Hepatocyte (in vitro differentiated cells): ENCODE data around the gene DNM3. TPM values are rescaled to one million over a fixed set of nuclear protein-coding genes. Genes with fewer than 3 reads are reported as not detected.
A peak's percentile ranks its signal among the peaks of the same experiment; 100 is the strongest.
"Not testable (repeated sequence)": the region's sequence is repeated elsewhere in the genome, so short reads cannot be mapped to it uniquely, and the experiment has no call there.

ENCODE experiments used
- DNase-seq: peaks from one replicate; pipeline ENCODE4 v3.0.0-alpha.2; 2016; ENCODE audit warnings: low spot score
- H2AFZ ChIP-seq: fragments of 200-600 bp; sonication (generic); 2 replicates; pipeline ENCODE4 v1.6.0; 2016; ENCODE audit warnings: antibody characterized with exemption, mild to moderate bottlenecking
- H3K27ac ChIP-seq: fragments of 200-600 bp; sonication (generic); 2 replicates; pipeline ENCODE4 v1.5.1; 2016; ENCODE audit warnings: mild to moderate bottlenecking
- H3K27me3 ChIP-seq: fragments of 200-600 bp; sonication (generic); 2 replicates; pipeline ENCODE4 v1.6.1; 2016
- H3K36me3 ChIP-seq: fragments of 200-600 bp; sonication (generic); replicated peaks from 2 replicates; pipeline ENCODE4 v1.5.1; 2016; ENCODE audit warnings: low read depth; ENCODE audit not compliant: insufficient read depth
- H3K4me1 ChIP-seq: fragments of 200-600 bp; sonication (generic); 2 replicates; pipeline ENCODE4 v1.5.1; 2016; ENCODE audit warnings: mild to moderate bottlenecking, moderate library complexity; ENCODE audit not compliant: insufficient read depth
- H3K4me2 ChIP-seq: fragments of 200-600 bp; sonication (generic); 2 replicates; pipeline ENCODE4 v1.6.0; 2016
- H3K4me3 ChIP-seq: fragments of 200-600 bp; sonication (generic); 2 replicates; pipeline ENCODE4 v1.5.1; 2016; ENCODE audit warnings: mild to moderate bottlenecking
- H3K79me2 ChIP-seq: fragments of 200-600 bp; sonication (generic); 2 replicates; pipeline ENCODE4 v1.6.0; 2017; ENCODE audit warnings: mild to moderate bottlenecking
- H3K9me2 ChIP-seq: fragments of 200-600 bp; sonication (generic); replicated peaks from 2 replicates; pipeline ENCODE4 v1.6.0; 2017; ENCODE audit warnings: mild to moderate bottlenecking; ENCODE audit not compliant: insufficient read depth
- H3K9me3 ChIP-seq: fragments of 200-600 bp; sonication (generic); 2 replicates; pipeline ENCODE4 v1.5.1; 2016; ENCODE audit warnings: low read depth, mild to moderate bottlenecking
- H4K20me1 ChIP-seq: fragments of 200-600 bp; sonication (generic); 2 replicates; pipeline ENCODE4 v1.6.0; 2016; ENCODE audit warnings: mild to moderate bottlenecking; ENCODE audit not compliant: insufficient read depth, poor library complexity, severe bottlenecking
- EZH2 ChIP-seq: fragments of 200-600 bp; sonication (generic); IDR thresholded peaks from 2 replicates; pipeline ENCODE4 v1.6.1; 2016; ENCODE audit warnings: antibody characterized with exemption, mild to moderate bottlenecking, borderline replicate concordance
- EZH2phosphoT487 ChIP-seq: fragments of 200-600 bp; sonication (generic); IDR thresholded peaks from one replicate; pipeline ENCODE4 v1.6.1; 2018; ENCODE audit warnings: antibody characterized with exemption, mild to moderate bottlenecking, low read depth, moderate library complexity; ENCODE audit not compliant: unreplicated experiment, severe bottlenecking
- WGBS: methylation state at CpG from one replicate; pipeline ENCODE4 v1.1.6; 2016; ENCODE audit warnings: low lambda C conversion rate; ENCODE audit errors: missing lambda C conversion rate; 5-methylcytosine and 5-hydroxymethylcytosine counted together
- polyA plus RNA-seq: library from polyadenylated mRNA; unstranded; fragments of >200 nt; fragmentation: Nextera tagmentation; extraction: Ambion mirVana; gene quantifications from 2 replicates; pipeline ENCODE4 v1.2.1, GENCODE V29; 2016
- total RNA-seq: library from RNA; depleted of rRNA; stranded (reverse); fragments of >200 nt; gene quantifications from 2 replicates; pipeline ENCODE4 v1.2.3, GENCODE V29; 2014
- TF ChIP-seq, protein P1 (sequence below): fragments of 200-600 bp; sonication (generic); IDR thresholded peaks from 2 replicates; pipeline ENCODE4 v1.5.1; 2016; ENCODE audit warnings: antibody characterized with exemption, mild to moderate bottlenecking; ENCODE audit not compliant: poor library complexity

Gene DNM3
- total and polyA plus RNA-seq, 2 experiments from 2014 or later = 1.5 TPM; not detected in 1

DNA sequence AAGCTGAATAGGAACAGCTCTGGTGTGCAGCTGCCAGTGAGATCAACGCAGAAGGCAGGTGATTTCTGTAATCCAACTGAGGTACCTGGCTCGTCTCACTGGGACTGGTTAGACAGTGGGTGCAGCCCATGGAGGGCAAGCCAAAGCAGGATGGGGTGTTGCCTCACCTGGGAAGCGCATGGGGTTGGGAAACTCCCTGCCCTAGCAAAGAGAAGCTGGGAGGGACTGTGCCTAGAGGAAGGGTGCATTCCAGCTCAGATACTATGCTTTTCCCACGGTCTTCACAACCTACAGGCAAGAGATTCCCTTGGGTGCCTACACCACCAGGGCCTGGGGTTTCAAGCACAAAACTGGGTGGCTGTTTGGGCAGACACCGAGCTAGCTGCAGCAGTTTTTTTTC is 183.2 kb downstream of the DNM3 start:
- Histone ChIP-seq H3K9me2 (no peaks in the 10 kb centered on the region), H4K20me1 (no peaks in the 10 kb centered on the region), H3K4me2 (no peak overlapping the region), H3K36me3 (no peaks in the 10 kb centered on the region), H3K4me1 (no peaks in the 10 kb centered on the region), H3K9me3 (no peaks in the 10 kb centered on the region), H3K4me3 (no peak overlapping the region), H3K27me3 (no peaks in the 10 kb centered on the region), H3K79me2 (no peaks in the 10 kb centered on the region), H3K27ac (no peak overlapping the region), H2AFZ (no peak overlapping the region)
- 93% methylated on average over 5 of the region's 5 CpGs for WGBS
- TF ChIP-seq EZH2phosphoT487 (no peak), EZH2 (no peak)
- TF ChIP-seq, protein P1, sequence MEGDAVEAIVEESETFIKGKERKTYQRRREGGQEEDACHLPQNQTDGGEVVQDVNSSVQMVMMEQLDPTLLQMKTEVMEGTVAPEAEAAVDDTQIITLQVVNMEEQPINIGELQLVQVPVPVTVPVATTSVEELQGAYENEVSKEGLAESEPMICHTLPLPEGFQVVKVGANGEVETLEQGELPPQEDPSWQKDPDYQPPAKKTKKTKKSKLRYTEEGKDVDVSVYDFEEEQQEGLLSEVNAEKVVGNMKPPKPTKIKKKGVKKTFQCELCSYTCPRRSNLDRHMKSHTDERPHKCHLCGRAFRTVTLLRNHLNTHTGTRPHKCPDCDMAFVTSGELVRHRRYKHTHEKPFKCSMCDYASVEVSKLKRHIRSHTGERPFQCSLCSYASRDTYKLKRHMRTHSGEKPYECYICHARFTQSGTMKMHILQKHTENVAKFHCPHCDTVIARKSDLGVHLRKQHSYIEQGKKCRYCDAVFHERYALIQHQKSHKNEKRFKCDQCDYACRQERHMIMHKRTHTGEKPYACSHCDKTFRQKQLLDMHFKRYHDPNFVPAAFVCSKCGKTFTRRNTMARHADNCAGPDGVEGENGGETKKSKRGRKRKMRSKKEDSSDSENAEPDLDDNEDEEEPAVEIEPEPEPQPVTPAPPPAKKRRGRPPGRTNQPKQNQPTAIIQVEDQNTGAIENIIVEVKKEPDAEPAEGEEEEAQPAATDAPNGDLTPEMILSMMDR = no peak
- DNase-seq = no peak

DNA sequence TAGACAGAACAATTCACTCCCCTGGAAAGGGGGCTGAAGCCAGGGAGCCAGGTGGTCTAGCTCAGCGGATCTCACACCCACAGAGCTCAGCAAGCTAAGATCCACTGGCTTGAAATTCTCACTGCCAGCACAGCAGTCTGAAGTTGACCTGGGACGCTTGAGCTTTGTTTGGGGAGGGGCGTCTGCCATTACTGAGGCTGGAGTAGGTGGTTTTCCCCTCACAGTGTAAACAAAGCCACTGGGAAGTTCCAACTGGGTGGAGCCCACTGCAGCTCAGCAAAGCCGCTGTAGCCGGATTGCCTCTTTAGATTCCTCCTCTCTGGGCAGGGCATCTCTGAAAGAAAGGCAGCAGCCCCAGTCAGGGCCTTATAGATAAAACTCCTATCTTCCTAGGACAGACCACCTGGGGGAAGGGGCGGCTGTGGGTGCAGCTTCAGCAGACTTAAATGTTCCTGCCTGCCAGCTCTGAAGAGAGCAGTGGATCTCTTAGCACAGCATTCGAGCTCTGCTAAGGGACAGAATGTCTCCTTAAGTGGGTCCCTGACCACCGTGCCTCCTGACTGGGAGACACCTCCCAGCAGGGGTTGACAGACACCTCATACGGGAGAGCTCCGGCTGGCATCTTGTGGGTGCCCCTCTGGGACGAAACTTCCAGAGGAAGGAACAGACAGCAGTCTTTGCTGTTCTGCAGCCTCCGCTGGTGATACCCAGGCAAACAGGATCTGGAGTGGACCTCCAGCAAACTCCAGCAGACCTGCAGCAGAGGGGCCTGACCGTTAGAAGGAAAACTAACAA is 183.8 kb downstream of the DNM3 start:
- peak; percentile 26 for DNase-seq

DNA sequence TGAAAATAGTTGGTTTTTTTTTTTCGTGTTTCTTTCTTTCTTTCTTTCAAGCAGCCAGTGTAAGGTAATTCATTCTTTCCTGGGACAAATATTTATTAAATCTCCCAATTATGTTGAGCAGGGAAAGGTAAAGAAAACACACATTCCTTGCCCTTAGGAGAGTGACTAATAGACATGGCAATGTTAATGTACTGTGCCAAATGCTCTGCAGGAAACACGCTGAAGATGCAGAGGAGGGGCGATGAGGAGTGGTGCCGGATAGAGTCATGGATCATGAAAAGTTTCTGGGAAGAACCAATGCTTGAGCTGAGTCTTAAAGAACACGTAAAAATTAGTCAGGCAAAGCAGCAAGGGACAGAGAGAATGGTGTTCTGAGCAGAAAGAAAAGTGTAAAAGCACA is 199.2 kb downstream of the DNM3 start:
- WGBS = 83% methylated on average over 5 of the region's 5 CpGs
- H3K9me3 ChIP-seq = no peaks in the 10 kb centered on the region
- no peak overlapping the region for H3K27ac ChIP-seq
- no peaks in the 10 kb centered on the region for H3K4me1 ChIP-seq
- H2AFZ ChIP-seq = no peak overlapping the region
- H3K36me3 ChIP-seq = no peaks in the 10 kb centered on the region
- no peak for DNase-seq
- TF ChIP-seq EZH2phosphoT487 = no peak
- no peak for TF ChIP-seq EZH2
- TF ChIP-seq, protein P1 = no peak
- H3K4me3 ChIP-seq = no peak overlapping the region
- no peaks in the 10 kb centered on the region for H4K20me1 ChIP-seq
- no peak overlapping the region for H3K4me2 ChIP-seq
- no peaks in the 10 kb centered on the region for H3K79me2 ChIP-seq
- H3K27me3 ChIP-seq = no peaks in the 10 kb centered on the region
- no peaks in the 10 kb centered on the region for H3K9me2 ChIP-seq

More for the DNA sequence above, 183.8 kb downstream of the DNM3 start:
- WGBS = 66% methylated on average over 13 of the region's 13 CpGs
- not testable (repeated sequence) for H3K36me3 ChIP-seq, H3K4me1 ChIP-seq, H3K4me3 ChIP-seq, H3K4me2 ChIP-seq, H2AFZ ChIP-seq, H4K20me1 ChIP-seq, H3K27ac ChIP-seq, H3K27me3 ChIP-seq, H3K79me2 ChIP-seq, H3K9me3 ChIP-seq, H3K9me2 ChIP-seq

GRCh38 chr1:172041102-172041501 is 199.8 kb downstream of the DNM3 start:
- H3K79me2 ChIP-seq = no peaks in the 10 kb centered on the region
- DNase-seq = no peak
- TF ChIP-seq EZH2phosphoT487 (no peak), EZH2 (no peak)
- TF ChIP-seq, protein P1 = no peak
- no peak overlapping the region for H2AFZ ChIP-seq
- H3K4me3 ChIP-seq = no peak overlapping the region
- H3K9me3 ChIP-seq = no peaks in the 10 kb centered on the region
- H3K4me1 ChIP-seq = no peaks in the 10 kb centered on the region
- H3K27ac ChIP-seq = no peak overlapping the region
- no peaks in the 10 kb centered on the region for H3K9me2 ChIP-seq
- H3K4me2 ChIP-seq = no peak overlapping the region
- no peaks in the 10 kb centered on the region for H3K27me3 ChIP-seq
- H4K20me1 ChIP-seq = no peaks in the 10 kb centered on the region
- H3K36me3 ChIP-seq = no peaks in the 10 kb centered on the region
